HG03432 (cell line): ENCODE data around the gene SEC22A.

Source experiments
- ATAC-seq: cut with Tn5 transposase; IDR thresholded peaks from one replicate; pipeline ENCODE4 v1.9.1; 2021; ENCODE audit warnings: mild to moderate bottlenecking, moderate library complexity; ENCODE audit not compliant: unreplicated experiment

The SEC22A gene

GRCh38 chr3:123301331-123302184 is 99.8 kb downstream of the SEC22A start:
- no peak for ATAC-seq

- ATAC-seq = no peak
These were observed 101.2 kb downstream of the SEC22A start for GRCh38 chr3:123302961-123303360.

- no peak for ATAC-seq
These were observed 102.3 kb downstream of the SEC22A start for GRCh38 chr3:123303976-123304560.

- ATAC-seq = no peak
These were observed 103.4 kb downstream of the SEC22A start for GRCh38 chr3:123305192-123305591.

GRCh38 chr3:123307064-123307463 is 105.3 kb downstream of the SEC22A start:
- no peak for ATAC-seq

- no peak for ATAC-seq
These were observed 108.4 kb downstream of the SEC22A start for GRCh38 chr3:123310186-123310585.

- ATAC-seq = no peak
These were observed 109.0 kb downstream of the SEC22A start for GRCh38 chr3:123310741-123311140.

- no peak for ATAC-seq
These were observed 109.5 kb downstream of the SEC22A start for GRCh38 chr3:123311201-123311600.

GRCh38 chr3:123312331-123313265 is 110.9 kb downstream of the SEC22A start:
- no peak for ATAC-seq

GRCh38 chr3:123313889-123314288 is 112.1 kb downstream of the SEC22A start:
- no peak for ATAC-seq

GRCh38 chr3:123314359-123315270 is 112.9 kb downstream of the SEC22A start:
- no peak for ATAC-seq

- ATAC-seq = no peak
These were observed 113.5 kb downstream of the SEC22A start for GRCh38 chr3:123315271-123315595.

GRCh38 chr3:123317716-123318115 is 116.0 kb downstream of the SEC22A start:
- ATAC-seq = no peak

- ATAC-seq = no peak
These were observed 116.6 kb downstream of the SEC22A start for GRCh38 chr3:123318374-123318773.

GRCh38 chr3:123319760-123320159 is 118.0 kb downstream of the SEC22A start:
- ATAC-seq = no peak

GRCh38 chr3:123320221-123320620 is 118.5 kb downstream of the SEC22A start:
- ATAC-seq = no peak

- ATAC-seq = no peak
These were observed 120.1 kb downstream of the SEC22A start for GRCh38 chr3:123321806-123322205.

GRCh38 chr3:123322866-123323265 is 121.1 kb downstream of the SEC22A start:
- ATAC-seq = no peak
